Smooth muscle cell of the coronary artery (primary cell): ENCODE data around the gene SPATA13. TPM values are rescaled to one million over a fixed set of nuclear protein-coding genes. Genes with fewer than 3 reads are reported as not detected.

Experiments used
- total RNA-seq: library from RNA; depleted of rRNA; stranded (reverse); fragments of >200 nt; gene quantifications from 2 replicates; pipeline ENCODE4 v1.2.3, GENCODE V29; 2014; ENCODE audit warnings: low replicate concordance

SPATA13 gene
- 8.5 and 10.9 TPM in 2 replicates for total RNA-seq

DNA sequence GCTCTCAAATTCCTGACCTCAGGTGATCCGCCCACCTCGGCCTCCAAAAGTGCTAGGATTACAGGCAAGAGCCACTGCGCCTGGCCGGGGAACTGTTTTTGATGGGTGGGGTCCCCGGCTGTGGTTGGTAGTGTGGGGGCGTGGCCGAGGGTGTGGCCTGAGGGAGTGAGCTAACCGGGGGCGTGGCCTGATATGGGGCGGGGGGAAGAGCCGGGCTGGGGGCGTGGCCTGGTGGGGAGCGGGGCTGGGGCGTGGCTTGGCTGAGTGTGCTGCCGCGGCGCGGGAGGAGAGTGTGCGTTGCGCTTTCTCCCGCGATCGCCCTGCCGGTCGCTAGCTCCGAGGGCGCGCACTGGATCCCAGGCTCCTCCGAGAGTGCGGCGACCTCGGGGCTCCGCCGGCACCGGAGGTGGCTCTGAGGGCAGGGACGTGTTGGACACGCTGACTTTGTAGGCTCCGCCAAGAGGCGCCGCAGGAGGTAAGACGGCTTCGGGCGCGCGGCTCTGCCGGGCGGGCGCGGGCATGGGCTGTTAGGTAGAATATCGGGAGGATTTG, at the start of gene SPATA13:
TSS of gene SPATA13 (plus strand) at position 263 of the 552 bp plus-strand sequence. CDS start 62,210 bp downstream, outside the sequence.

DNA sequence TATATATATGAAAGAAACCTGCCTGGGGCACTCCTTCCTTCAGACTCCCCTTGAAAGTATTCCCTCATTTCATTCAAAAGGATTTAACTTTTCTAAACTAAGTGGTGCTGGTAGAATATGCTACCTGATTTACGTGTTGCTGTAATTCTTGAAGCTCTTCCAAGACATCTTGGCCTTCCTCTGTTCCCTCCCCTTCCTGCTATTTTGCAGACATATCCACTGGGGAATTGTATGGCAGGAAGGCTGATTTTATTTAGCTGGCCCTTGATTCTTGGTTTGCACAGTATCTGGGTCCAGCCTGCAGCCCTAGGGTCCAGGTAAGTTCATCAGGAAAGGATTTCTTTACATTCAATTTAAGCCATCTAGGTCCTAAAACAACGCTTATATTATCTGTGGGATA, 148.8 kb downstream of the SPATA13 start, which contains the start of gene C1QTNF9:
TSS of gene C1QTNF9 (plus strand) at position 281 of the 400 bp plus-strand sequence. CDS start 6,424 bp downstream, outside the sequence.

Other genes starting within 250 kb of the SPATA13 start
- not detected in 2 replicates for gene C1QTNF9, start 148.9 kb downstream of the SPATA13 start, total RNA-seq